T1000 (cell line): ENCODE results near the gene OARD1.

Experiments
- DNase-seq: peaks from one replicate; lab custom pipeline; 2025; ENCODE audit warnings: mixed read lengths; lab: John Stamatoyannopoulos, UW

OARD1 gene

GRCh38 chr6:41074692-41075436 lies 2.7 kb upstream of the OARD1 start:
- no peak for DNase-seq

- no peak for DNase-seq
Observed at GRCh38 chr6:41073968-41074691, 2.0 kb upstream of the OARD1 start.

GRCh38 chr6:41073203-41073967 lies 1.2 kb upstream of the OARD1 start:
- DNase-seq, result peak; percentile 20

- peak; percentile 100 for DNase-seq
Observed at GRCh38 chr6:41072836-41073202, 663 bp upstream of the OARD1 start, which contains the start of gene NFYA. Gene NFYA (plus strand): TSS chr6:41072974. CDS start chr6:41079090, 6,116 bp downstream.

GRCh38 chr6:41071501-41071922 lies 644 bp downstream of the OARD1 start:
- no peak for DNase-seq

- peak; percentile 8 for DNase-seq
Observed at GRCh38 chr6:41066867-41067304, 5.3 kb downstream of the OARD1 start.

- DNase-seq, result no peak
Observed at GRCh38 chr6:41065550-41066026, 6.6 kb downstream of the OARD1 start.

- DNase-seq, result no peak
Observed at GRCh38 chr6:41064841-41065240, 7.3 kb downstream of the OARD1 start.

GRCh38 chr6:41063884-41064285 lies 8.3 kb downstream of the OARD1 start:
- no peak for DNase-seq

GRCh38 chr6:41062056-41062455 lies 10.1 kb downstream of the OARD1 start:
- no peak for DNase-seq

- DNase-seq, result no peak
Observed at GRCh38 chr6:41061196-41061726, 10.9 kb downstream of the OARD1 start.

- DNase-seq, result peak; percentile 6
Observed at GRCh38 chr6:41059556-41059955, 12.6 kb downstream of the OARD1 start.

GRCh38 chr6:41058783-41059181 lies 13.4 kb downstream of the OARD1 start:
- DNase-seq, result no peak

GRCh38 chr6:41056768-41057490 lies 15.2 kb downstream of the OARD1 start:
- no peak for DNase-seq

GRCh38 chr6:41055149-41055548 lies 17.0 kb downstream of the OARD1 start:
- no peak for DNase-seq

- no peak for DNase-seq
Observed at GRCh38 chr6:41054511-41054910, 17.6 kb downstream of the OARD1 start.

GRCh38 chr6:41053041-41053440 lies 19.1 kb downstream of the OARD1 start, which contains the start of gene APOBEC2:
Gene APOBEC2 (plus strand): TSS chr6:41053202. CDS start chr6:41053348, 146 bp downstream.
- no peak for DNase-seq

- no peak for DNase-seq
Observed at GRCh38 chr6:41051873-41052272, 20.3 kb downstream of the OARD1 start.

- DNase-seq, result no peak
Observed at GRCh38 chr6:41050536-41050935, 21.6 kb downstream of the OARD1 start.

- no peak for DNase-seq
Observed at GRCh38 chr6:41049955-41050354, 22.2 kb downstream of the OARD1 start.

GRCh38 chr6:41049521-41049920 lies 22.6 kb downstream of the OARD1 start:
- no peak for DNase-seq
